ENCODE measurements around the gene SLTM.
"Not testable (repeated sequence)": the region's sequence is repeated elsewhere in the genome, so short reads cannot be mapped to it uniquely, and the experiment has no call there.

SLTM gene

DNA sequence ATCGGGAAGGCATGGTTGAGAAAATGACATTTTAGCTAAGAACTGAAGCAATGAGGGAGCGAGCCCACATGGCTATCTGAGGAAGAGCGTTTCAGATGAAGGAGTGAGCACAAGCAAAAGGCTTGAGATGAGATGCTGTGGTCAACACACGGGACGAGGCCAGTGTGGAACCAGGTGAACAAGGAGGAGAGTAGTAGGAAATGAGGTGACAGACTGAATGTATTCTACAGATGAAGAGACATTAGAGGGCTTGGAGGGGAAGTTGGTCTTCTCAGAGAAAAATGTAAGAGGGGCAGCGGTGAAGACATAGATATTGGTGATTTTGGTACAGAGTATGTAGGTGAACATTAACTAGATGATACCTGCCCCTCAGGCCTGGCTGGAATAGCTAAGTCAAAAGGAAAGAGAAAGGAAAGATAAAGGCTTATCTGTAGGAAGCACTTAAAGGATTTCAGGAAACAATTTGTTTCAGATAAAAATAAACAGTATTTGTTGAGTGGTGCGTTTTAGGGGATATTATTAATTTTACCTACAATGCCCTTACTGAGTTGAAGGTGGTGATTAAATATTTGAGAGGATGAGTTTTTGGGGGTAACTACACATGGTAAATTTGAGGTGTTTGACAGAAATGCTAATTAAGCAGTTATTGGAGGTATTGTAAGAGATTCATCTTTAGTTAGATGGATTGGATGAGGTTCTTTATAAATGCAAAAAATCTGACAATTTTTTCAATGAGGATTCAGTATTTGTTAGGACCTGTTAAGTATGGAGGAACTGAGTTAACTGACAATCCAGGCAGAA is 57.0 kb downstream of the SLTM start:
- DNase-seq (ENCODE audit: low read depth), result no peak

DNA sequence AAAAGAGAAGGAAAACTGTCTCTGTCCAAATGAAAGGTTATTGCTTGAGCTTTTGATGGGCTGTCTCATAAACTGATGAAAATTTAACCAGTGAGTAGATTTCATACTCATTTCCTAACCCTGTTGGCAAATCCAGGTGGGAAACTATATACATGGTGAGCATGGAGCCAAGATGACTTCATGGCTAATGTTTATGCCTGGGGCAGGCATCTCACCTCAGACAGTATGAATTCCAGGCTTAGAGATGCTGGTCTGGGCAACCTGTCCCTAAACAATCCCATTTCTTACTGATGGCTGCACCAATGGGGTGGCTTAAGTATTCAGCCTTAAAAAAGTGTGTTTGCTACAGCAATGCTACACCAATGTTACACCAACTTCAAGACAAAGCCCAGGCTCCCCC is 58.1 kb downstream of the SLTM start:
- DNase-seq (ENCODE audit: low read depth), result no peak

GRCh38 chr15:58873267-58873666 is 60.2 kb downstream of the SLTM start:
- no peak for DNase-seq (ENCODE audit: low read depth)

DNA sequence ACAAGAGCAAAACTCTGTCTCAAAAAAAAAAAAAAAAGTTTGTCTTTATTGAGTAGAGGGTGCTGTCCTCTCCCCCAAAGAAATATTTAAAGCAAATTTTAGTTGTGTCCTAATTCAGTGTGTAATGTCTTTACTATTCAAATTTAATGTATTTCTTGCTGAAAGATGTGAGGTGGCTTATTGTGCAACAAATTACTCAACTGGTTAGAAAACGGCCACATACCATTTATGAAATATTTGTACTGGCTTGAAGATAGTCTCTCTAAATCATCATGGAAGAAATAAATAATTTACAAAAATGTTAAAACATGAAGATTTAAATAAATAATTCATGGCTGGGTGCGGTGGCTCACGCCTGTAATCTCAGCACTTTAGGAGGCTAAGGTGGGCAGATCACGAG is 63.0 kb downstream of the SLTM start:
- DNase-seq (ENCODE audit: low read depth), result no peak

DNA sequence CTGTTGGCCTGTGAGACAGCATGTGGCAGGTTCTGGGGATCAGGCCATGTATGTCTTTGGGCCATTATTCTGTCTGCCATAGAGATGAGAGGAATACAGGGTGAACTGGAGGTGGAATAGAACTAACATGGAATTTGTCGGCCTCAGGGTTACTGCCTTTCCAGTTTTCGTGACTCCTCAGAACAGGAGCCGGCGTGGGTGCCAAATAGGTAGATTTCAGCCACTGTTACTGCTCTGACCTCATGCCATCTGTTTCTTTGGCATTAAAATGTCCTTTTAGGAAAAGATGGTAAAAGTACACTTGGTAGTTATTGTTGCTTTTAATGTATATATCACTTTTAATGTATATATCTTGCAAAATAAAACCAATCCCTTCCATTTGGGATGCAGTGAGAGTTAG is 65.6 kb downstream of the SLTM start:
- no peak for DNase-seq (ENCODE audit: low read depth)

DNA sequence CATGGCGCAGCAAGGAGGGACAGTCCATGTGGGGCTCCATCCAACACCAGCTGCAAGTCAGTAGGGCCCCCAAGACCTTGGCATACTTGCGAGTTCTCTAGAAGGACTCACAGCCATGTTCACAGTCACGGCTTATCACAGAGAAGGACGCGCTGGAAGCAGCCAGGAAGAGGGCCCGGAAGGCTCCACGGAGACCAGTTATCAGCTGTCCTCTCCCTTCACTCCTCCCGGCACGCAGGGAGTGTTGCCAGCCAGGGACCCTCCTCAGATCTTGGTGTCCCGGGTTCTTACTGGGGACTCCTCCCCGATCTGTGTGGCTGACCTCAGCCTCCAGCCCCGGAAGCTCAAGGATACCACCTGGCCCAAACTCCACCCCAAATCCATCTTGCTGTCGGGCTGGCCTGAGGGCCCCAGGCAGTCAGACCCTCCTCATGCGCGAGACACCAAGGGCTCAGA is 68.0 kb downstream of the SLTM start:
- no peak for DNase-seq (ENCODE audit: low read depth)

- no peak for DNase-seq (ENCODE audit: low read depth)
These were observed 68.7 kb downstream of the SLTM start for GRCh38 chr15:58864602-58865424.

DNA sequence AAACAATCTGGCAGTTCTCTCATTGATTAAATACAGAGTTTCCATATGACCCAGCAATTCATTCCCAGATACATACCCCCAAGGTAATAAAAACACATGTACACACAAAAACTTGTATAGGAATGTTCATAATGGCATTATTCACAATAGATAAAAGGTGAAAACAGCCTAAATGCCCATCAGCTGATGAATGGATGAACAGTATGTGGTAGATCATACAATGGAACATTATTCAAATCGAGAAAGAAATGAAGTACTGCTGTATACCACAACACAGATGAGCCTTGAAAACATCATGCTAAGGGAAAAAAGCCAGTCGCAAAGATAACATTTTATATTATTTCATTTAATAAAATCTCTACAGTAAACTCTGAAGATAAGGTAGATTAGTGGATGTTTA is 71.2 kb downstream of the SLTM start:
- no peak for DNase-seq (ENCODE audit: low read depth)

- DNase-seq (ENCODE audit: low read depth), result not testable (repeated sequence)
These were observed 76.9 kb downstream of the SLTM start for GRCh38 chr15:58856621-58857020.

GRCh38 chr15:58856086-58856485 is 77.4 kb downstream of the SLTM start:
- DNase-seq (ENCODE audit: low read depth), result no peak

DNA sequence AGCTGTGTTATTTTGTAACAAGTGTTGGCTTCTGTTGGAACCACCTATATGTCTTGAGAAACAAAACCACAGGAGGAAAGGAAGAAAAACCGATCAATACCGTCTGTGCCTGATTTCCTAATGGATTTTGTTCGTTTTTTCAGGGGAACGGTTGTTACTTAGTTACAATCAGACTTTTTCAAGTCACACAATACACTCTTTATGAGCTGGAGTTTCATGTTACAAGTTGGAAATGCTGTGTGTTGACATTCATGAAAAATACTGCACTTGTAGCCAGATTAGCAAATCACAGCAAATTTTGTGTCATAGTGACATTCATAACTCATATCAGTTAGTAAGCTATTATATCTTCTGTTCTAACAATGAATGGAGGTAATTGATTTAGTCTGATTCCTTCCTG is 78.9 kb downstream of the SLTM start:
- no peak for DNase-seq (ENCODE audit: low read depth)

DNA sequence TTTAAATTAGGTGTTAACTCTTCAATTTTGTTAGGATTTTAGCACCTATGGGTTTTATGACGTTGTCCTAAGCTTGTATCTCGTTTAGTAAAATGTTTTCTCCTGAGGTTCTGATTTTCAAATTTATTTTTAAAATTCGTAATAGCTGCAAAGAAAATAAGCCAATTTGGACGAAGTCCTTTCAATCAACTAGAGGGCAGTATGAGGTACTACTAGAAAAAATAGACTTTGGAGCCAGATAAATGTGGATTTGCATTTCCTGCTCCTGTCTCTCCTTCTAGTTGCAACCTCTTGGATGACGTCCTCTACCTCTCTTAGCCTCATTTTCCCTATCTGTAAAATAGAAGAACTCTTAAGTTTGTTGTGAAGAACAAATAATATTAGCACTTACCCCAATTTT is 81.1 kb downstream of the SLTM start:
- no peak for DNase-seq (ENCODE audit: low read depth)

DNA sequence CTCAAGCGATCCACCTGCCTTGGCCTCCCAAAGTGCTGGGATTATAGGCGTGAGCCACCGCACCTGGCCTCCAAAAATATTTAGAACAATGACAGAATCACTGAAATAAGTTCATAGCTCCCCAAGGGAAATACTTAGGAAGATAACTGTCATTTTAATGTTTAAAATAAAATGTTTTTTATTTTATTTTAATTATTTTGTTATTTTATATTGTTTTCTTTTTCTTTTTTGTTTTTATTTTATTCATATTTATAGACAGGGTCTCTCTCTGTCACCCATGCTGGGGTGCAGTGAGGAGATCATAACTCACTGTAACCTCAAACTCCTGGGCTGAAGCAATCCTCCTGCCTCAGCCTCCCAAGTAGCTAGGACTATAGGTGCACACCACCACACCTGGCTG is 82.3 kb downstream of the SLTM start:
- not testable (repeated sequence) for DNase-seq (ENCODE audit: low read depth)

GRCh38 chr15:58842713-58843396 is 90.6 kb downstream of the SLTM start:
- DNase-seq (ENCODE audit: low read depth), result no peak

DNA sequence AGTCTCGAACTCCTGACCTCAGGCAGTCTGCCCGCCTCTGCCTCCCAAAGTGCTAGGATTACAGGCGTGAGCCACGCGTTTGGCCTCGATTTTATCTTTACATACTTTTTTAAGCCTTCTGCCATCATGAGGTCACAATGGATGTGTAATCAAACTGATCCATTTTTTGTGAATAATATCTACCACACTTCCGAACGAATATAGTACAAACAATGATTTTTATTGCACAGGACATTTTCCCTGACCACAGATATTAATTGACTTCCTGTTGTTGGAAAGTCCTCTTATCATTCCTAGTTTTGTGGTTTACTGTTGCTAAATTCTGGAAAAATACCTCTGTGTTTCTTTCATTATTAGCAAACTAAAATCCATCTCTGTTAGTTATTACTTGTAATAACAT is 93.4 kb downstream of the SLTM start:
- DNase-seq (ENCODE audit: low read depth), result no peak

- no peak for DNase-seq (ENCODE audit: low read depth)
These were observed 94.0 kb downstream of the SLTM start for GRCh38 chr15:58839485-58839884.

DNA sequence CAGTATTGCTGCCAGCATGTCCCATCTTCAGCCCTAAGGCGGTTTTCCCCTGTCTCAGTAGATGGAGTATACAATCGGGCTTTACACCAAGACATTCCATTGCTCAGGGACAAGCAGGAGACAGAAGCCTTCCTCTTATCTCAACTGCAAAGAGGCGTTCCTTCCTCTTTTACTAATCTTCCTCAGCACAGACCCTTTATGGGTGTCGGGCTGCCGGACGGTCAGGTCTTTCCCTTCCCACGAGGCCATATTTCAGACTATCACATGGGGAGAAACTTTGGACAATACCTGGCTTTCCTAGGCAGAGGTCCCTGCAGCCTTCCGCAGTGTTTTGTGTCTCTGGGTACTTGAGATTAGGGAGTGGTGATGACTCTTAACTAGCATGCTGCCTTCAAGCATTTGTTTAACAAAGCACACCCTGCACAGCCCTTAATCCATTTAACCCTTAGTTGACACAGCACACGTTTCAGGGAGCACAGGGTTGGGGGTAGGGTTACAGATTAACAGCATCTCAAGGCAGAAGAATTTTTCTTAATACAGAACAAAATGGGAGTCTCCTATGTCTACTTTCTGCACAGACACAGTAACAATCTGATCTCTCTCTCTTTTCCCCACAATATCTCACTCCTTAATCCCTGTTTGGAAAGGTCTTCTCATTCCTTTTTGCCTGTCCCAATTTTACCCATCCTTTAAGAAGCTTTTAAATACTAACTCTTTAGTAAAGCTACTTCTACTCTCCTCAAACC is 99.6 kb downstream of the SLTM start:
- DNase-seq (ENCODE audit: low read depth), result not testable (repeated sequence)

- no peak for DNase-seq (ENCODE audit: low read depth)
These were observed 102.9 kb downstream of the SLTM start for GRCh38 chr15:58830556-58830955.
